CD14-positive monocyte (primary cell): ENCODE measurements around the gene VWA5B1. TPM values are rescaled to one million over a fixed set of nuclear protein-coding genes. Genes with fewer than 3 reads are reported as not detected.

Experiments used
- DNase-seq, 3 donors: peaks; one replicate each; pipeline ENCODE4 v3.0.0-alpha.2; 2011 to 2022
- H2AFZ ChIP-seq: 2 replicates; pipeline ENCODE4 v1.6.0; 2012; ENCODE audit warnings: mild to moderate bottlenecking, low read depth, low read length, inconsistent platforms; ENCODE audit not compliant: insufficient read depth, poor library complexity, severe bottlenecking
- H3K27ac ChIP-seq, 2 donors: 1 replicate in 1 of 2; 2 replicates in 1 of 2; pipeline ENCODE4 v1.5.1; 2012 to 2013; ENCODE audit warnings: low read length in 2 of 2, control low read depth in 1 of 2, inconsistent platforms in 1 of 2, low read depth in 1 of 2, mild to moderate bottlenecking in 1 of 2
- H3K27me3 ChIP-seq, 2 donors: one replicate each; pipeline versions ENCODE4 v1.6.0 to v1.6.1; 2011 to 2013; ENCODE audit warnings: low read length in 2 of 2; ENCODE audit not compliant: control insufficient read depth in 2 of 2, insufficient read depth in 2 of 2
- H3K36me3 ChIP-seq, 2 donors: replicated peaks in 1 of 2; 1 replicate in 1 of 2; 2 replicates in 1 of 2; pipeline versions ENCODE4 v1.5.1 to v1.6.1; 2012 to 2013; ENCODE audit warnings: low read length in 2 of 2, control low read depth in 1 of 2, inconsistent platforms in 1 of 2, mild to moderate bottlenecking in 1 of 2; ENCODE audit not compliant: insufficient read depth in 2 of 2, control insufficient read depth in 1 of 2
- H3K4me1 ChIP-seq, 2 donors: 1 replicate in 1 of 2; 2 replicates in 1 of 2; pipeline versions ENCODE4 v1.5.1 to v1.6.1; 2012 to 2013; ENCODE audit warnings: low read length in 2 of 2, control low read depth in 1 of 2, inconsistent platforms in 1 of 2, mild to moderate bottlenecking in 1 of 2, moderate library complexity in 1 of 2; ENCODE audit not compliant: insufficient read depth in 2 of 2, control insufficient read depth in 1 of 2
- H3K4me2 ChIP-seq: replicated peaks from 2 replicates; pipeline ENCODE3; 2012; ENCODE audit warnings: low read length, moderate library complexity, mild to moderate bottlenecking; ENCODE audit not compliant: poor library complexity, severe bottlenecking; ENCODE audit errors: extremely low read depth
- H3K4me3 ChIP-seq, 3 experiments: fragments of 200-600 bp in 1 of 3; sonication (generic) in 1 of 3; replicated peaks in 1 of 3; 1 replicate in 2 of 3; 2 replicates in 1 of 3; pipeline ENCODE4 v1.5.1; 2011 to 2013; ENCODE audit warnings: low read length in 3 of 3, mild to moderate bottlenecking in 3 of 3, control low read depth in 2 of 3, low read depth in 2 of 3, inconsistent platforms in 1 of 3, moderate library complexity in 1 of 3
- H3K79me2 ChIP-seq: 2 replicates; pipeline ENCODE4 v1.6.0; 2012; ENCODE audit warnings: mild to moderate bottlenecking, control low read depth, inconsistent platforms, low read length, moderate library complexity; ENCODE audit not compliant: insufficient read depth
- H3K9ac ChIP-seq: 2 replicates; pipeline ENCODE4 v1.6.0; 2017; ENCODE audit warnings: low read length, mild to moderate bottlenecking; ENCODE audit not compliant: insufficient read depth, poor library complexity, severe bottlenecking
- H3K9me3 ChIP-seq, 2 donors: replicated peaks in 1 of 2; 1 replicate in 1 of 2; 2 replicates in 1 of 2; pipeline versions ENCODE4 v1.5.1 to v1.6.1; 2012 to 2013; ENCODE audit warnings: low read length in 2 of 2, control low read depth in 1 of 2; ENCODE audit not compliant: control insufficient read depth in 1 of 2, insufficient read depth in 1 of 2
- H4K20me1 ChIP-seq: 2 replicates; pipeline ENCODE4 v1.6.0; 2012; ENCODE audit warnings: mild to moderate bottlenecking, low read length, control low read depth, moderate library complexity; ENCODE audit not compliant: insufficient read depth
- H3K27ac Mint-ChIP-seq, 7 donors: one replicate each; pipeline ENCODE4 v1.8.0; 2020; ENCODE audit warnings: mild to moderate bottlenecking in 7 of 7, mixed read lengths in 7 of 7, moderate library complexity in 6 of 7, inconsistent platforms in 2 of 7
- H3K27me3 Mint-ChIP-seq, 3 donors: one replicate each; pipeline ENCODE4 v1.8.0; 2021 to 2022; ENCODE audit warnings: low read depth in 3 of 3, mild to moderate bottlenecking in 3 of 3, mixed read lengths in 3 of 3, moderate library complexity in 3 of 3, inconsistent platforms in 1 of 3
- H3K36me3 Mint-ChIP-seq, 2 donors: one replicate each; pipeline ENCODE4 v1.8.0; 2020; ENCODE audit warnings: mixed read lengths in 2 of 2, inconsistent platforms in 1 of 2, mild to moderate bottlenecking in 1 of 2
- H3K4me1 Mint-ChIP-seq: one replicate; pipeline ENCODE4 v1.8.0; 2020; ENCODE audit warnings: mild to moderate bottlenecking, mixed read lengths
- H3K4me3 Mint-ChIP-seq, 2 donors: one replicate each; pipeline ENCODE4 v1.8.0; 2020; ENCODE audit warnings: mild to moderate bottlenecking in 2 of 2, mixed read lengths in 2 of 2, moderate library complexity in 1 of 2
- H3K9me3 Mint-ChIP-seq, 7 donors: one replicate each; pipeline ENCODE4 v1.8.0; 2020 to 2022; ENCODE audit warnings: mixed read lengths in 7 of 7, mild to moderate bottlenecking in 6 of 7, moderate library complexity in 6 of 7, inconsistent platforms in 2 of 7
- WGBS: methylation state at CpG from one replicate; pipeline ENCODE4 v1.1.5; 2013; ENCODE audit warnings: missing lambda C conversion rate; ENCODE audit not compliant: insufficient coverage; 5-methylcytosine and 5-hydroxymethylcytosine counted together
- intact Hi-C, 2 donors: fragments of 100-400 bp; cut with micrococcal nuclease; formaldehyde crosslinking; loops; one replicate each; pipeline versions ENCODE4 v1.15.0 to v1.15.1; 2023
- polyA plus RNA-seq, 3 donors: library from polyadenylated mRNA; depleted of rRNA in 1 of 3; unstranded in 2 of 3; stranded (reverse) in 1 of 3; fragments of 300-500 nt in 2 of 3; fragments of >200 nt in 1 of 3; fragmentation: Illumina TruSeq in 2 of 3; gene quantifications; 1 replicate in 2 of 3; 2 replicates in 1 of 3; pipeline ENCODE4 v1.2.3, GENCODE V29; 2012 to 2021
- TF ChIP-seq, protein P1 (sequence below): fragments of 200-600 bp; IDR thresholded peaks from one replicate; pipeline ENCODE4 v1.8.0; 2022; ENCODE audit warnings: antibody characterized with exemption, mild to moderate bottlenecking

The VWA5B1 gene
- polyA plus RNA-seq, 3 donors: not detected

DNA sequence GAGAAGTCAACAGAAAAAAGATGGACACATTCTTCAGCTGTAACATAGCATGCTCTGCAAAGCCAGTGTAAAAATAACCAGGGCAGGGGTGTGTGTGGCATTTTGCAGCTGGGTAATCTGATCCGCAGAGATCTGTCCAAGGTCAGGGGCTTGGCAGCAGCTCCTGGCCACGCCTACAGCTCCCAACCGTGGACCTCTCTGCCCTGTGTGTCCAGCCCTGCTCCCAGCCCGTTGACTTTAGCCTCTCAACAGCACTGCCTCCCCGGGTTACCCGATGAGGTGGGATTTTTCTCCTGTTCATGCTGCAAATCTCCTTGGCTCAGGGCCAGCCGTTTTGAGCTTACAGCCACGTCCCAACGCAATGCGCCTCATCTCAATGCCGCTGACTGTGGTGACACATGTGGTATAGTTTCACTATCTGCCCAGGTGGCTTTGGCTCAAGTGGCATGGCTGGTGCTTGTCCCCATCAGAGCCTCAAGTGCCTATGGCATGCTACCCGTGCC lies 68.1 kb downstream of the VWA5B1 start:
- no peak overlapping the region for H3K4me3 Mint-ChIP-seq
- Histone ChIP-seq H3K36me3 (no peaks in the 10 kb centered on the region), H3K27ac (no peak overlapping the region), H4K20me1 (no peaks in the 10 kb centered on the region), H3K4me3 (no peak overlapping the region), H3K9me3 (no peaks in the 10 kb centered on the region), H3K9ac (no peak overlapping the region), H3K4me2 (no peak overlapping the region), H3K79me2 (no peaks in the 10 kb centered on the region), H3K27me3 (peaks cover 0 to 12% of the 10 kb centered on the region in 2 donors), H2AFZ (no peak overlapping the region), H3K4me1 (no peaks in the 10 kb centered on the region)
- H3K9me3 Mint-ChIP-seq: peaks cover 0 to 7% (median 2%) of the 10 kb centered on the region in 7 donors
- H3K27me3 Mint-ChIP-seq: peaks cover 15 to 26% (median 18%) of the 10 kb centered on the region in 3 donors
- no peaks in the 10 kb centered on the region for H3K36me3 Mint-ChIP-seq
- H3K4me1 Mint-ChIP-seq: no peaks in the 10 kb centered on the region
- DNase-seq: no peak
- TF ChIP-seq, protein P1, sequence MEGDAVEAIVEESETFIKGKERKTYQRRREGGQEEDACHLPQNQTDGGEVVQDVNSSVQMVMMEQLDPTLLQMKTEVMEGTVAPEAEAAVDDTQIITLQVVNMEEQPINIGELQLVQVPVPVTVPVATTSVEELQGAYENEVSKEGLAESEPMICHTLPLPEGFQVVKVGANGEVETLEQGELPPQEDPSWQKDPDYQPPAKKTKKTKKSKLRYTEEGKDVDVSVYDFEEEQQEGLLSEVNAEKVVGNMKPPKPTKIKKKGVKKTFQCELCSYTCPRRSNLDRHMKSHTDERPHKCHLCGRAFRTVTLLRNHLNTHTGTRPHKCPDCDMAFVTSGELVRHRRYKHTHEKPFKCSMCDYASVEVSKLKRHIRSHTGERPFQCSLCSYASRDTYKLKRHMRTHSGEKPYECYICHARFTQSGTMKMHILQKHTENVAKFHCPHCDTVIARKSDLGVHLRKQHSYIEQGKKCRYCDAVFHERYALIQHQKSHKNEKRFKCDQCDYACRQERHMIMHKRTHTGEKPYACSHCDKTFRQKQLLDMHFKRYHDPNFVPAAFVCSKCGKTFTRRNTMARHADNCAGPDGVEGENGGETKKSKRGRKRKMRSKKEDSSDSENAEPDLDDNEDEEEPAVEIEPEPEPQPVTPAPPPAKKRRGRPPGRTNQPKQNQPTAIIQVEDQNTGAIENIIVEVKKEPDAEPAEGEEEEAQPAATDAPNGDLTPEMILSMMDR: no peak
- 57% methylated on average over 11 of the region's 12 CpGs for WGBS
- intact Hi-C loops: no loop called here
- no peak overlapping the region for H3K27ac Mint-ChIP-seq

DNA sequence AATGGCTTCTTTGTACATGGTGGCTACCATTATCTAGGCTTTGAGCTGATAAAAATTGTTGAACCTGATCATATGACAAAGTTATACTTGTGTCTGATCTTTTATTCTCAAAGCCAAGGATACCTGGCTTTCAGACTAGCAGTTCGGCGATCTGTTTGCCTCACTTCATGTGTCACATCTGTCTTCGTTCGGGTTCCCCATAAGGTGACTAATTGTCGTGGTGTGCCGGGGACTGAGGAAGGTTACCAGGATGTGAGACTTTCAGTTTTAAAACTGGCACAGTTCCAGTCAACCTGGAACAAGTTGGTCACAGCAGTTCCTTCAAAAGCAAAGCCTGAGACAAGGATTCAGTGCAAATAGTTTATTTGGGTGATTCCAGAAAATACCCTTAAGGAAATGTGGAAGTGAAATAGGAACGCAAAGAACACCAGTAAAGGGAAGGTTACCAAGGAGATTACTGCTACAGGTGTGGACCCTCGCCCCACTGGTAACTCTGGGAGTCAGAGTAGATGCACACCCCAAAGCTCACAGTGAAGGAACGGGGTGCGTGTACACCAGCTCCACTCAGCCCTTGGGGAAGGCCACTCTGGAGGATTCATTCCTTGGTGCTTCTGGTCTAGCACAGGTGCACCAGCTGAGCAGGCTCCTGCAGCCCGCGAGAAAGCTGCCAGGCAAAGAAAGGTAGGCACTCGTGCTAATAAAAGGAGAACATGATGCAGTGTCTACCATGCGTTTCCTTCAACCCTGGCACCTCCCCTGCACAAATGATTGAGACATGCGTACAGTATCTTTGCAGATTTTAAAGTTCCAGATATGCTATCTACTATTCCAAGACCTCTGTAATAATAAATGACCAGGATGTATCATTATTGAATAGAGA lies 69.0 kb downstream of the VWA5B1 start:
- Histone ChIP-seq H3K9ac (no peak overlapping the region), H3K79me2 (no peaks in the 10 kb centered on the region), H4K20me1 (no peaks in the 10 kb centered on the region), H3K4me3 (no peak overlapping the region), H3K27me3 (peaks cover 3 to 19% of the 10 kb centered on the region in 2 donors), H2AFZ (no peak overlapping the region), H3K4me1 (no peaks in the 10 kb centered on the region), H3K27ac (no peak overlapping the region), H3K36me3 (no peaks in the 10 kb centered on the region), H3K9me3 (no peaks in the 10 kb centered on the region), H3K4me2 (no peak overlapping the region)
- no peak for DNase-seq
- Mint-ChIP-seq H3K27me3 (peaks cover 23 to 34% (median 25%) of the 10 kb centered on the region in 3 donors), H3K9me3 (peaks cover 0 to 7% (median 2%) of the 10 kb centered on the region in 7 donors), H3K27ac (no peak overlapping the region), H3K4me1 (no peaks in the 10 kb centered on the region), H3K36me3 (no peaks in the 10 kb centered on the region), H3K4me3 (no peak overlapping the region)
- TF ChIP-seq, protein P1: no peak
- WGBS: 57% methylated on average over 14 of the region's 15 CpGs
- intact Hi-C loops: loop anchor here in 1 of 2 donors (5.0 kb wide), 1 partner anchor 133 kb away; no protein-coding TSS in a partner anchor
